C4-2B (cell line): Measurements from ENCODE around the gene HEXB.
"Not testable (repeated sequence)": the region's sequence is repeated elsewhere in the genome, so short reads cannot be mapped to it uniquely, and the experiment has no call there.

Experiments
- H3K27ac ChIP-seq: fragments of 450-650 bp; 2 replicates; pipeline ENCODE4 v1.5.1; 2017
- ZFX ChIP-seq: fragments of 450-650 bp; IDR thresholded peaks from 2 replicates; pipeline ENCODE4 v1.6.1; 2017
- TF ChIP-seq, protein P1 (sequence below): fragments of 450-650 bp; conservative IDR thresholded peaks from 2 replicates; pipeline ENCODE4 v1.5.1; 2017; ENCODE audit warnings: mild to moderate bottlenecking

The HEXB gene

DNA sequence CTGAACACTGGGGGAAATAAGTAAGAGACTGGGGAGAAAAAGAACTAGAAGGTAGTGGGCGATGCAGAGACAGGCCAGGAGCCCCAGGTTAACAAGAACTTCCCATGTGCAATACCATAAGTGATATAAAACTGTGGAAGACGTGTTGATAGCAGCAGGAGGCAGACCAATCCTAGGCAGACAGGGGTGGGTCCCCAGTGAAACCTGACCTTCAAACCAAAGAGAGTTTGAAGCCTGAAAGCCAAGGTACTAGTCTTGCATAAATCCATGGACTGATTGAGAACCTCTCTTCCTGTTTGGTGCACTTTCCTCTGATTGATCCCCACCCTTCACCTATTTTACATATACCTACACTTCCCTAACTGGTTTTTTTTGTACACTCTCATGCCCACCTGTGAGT is 15.2 kb upstream of the HEXB start:
- TF ChIP-seq, protein P1, sequence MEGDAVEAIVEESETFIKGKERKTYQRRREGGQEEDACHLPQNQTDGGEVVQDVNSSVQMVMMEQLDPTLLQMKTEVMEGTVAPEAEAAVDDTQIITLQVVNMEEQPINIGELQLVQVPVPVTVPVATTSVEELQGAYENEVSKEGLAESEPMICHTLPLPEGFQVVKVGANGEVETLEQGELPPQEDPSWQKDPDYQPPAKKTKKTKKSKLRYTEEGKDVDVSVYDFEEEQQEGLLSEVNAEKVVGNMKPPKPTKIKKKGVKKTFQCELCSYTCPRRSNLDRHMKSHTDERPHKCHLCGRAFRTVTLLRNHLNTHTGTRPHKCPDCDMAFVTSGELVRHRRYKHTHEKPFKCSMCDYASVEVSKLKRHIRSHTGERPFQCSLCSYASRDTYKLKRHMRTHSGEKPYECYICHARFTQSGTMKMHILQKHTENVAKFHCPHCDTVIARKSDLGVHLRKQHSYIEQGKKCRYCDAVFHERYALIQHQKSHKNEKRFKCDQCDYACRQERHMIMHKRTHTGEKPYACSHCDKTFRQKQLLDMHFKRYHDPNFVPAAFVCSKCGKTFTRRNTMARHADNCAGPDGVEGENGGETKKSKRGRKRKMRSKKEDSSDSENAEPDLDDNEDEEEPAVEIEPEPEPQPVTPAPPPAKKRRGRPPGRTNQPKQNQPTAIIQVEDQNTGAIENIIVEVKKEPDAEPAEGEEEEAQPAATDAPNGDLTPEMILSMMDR, result no peak
- no peak for TF ChIP-seq ZFX

DNA sequence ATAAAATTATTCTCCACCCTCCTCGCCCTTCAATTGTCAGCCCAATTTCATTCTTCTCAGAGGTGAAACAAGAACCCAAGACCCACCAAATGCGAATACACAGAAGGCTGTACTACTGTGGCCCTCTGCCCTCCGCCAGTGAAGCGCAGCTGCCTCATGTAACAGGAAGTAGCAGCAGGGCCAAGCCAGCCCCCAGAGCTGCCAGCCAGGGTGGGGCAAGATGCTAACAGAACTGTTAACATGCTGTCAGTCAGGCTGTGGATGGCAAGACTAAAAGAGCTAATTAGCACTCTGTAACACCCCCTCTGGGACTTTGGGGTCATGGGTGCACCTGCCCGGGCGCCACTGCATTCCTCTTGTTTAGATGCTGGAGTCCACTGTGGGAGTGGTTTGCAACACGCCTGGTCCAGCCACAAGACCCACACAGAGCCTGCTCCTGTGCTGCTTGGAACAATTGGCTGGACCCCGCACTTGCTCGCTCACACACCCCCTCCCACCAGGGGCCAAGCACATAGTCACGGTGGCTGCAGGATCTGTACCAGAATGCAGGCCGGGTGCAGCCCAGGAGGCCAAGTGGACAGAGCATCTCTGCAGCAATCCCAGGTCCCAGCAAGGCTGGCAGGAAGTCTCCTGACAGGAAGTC is 14.5 kb upstream of the HEXB start:
- H3K27ac ChIP-seq, result no peak overlapping the region
- TF ChIP-seq, protein P1, result no peak
- no peak for TF ChIP-seq ZFX

More for the DNA sequence above, 15.2 kb upstream of the HEXB start:
- no peak overlapping the region for H3K27ac ChIP-seq

DNA sequence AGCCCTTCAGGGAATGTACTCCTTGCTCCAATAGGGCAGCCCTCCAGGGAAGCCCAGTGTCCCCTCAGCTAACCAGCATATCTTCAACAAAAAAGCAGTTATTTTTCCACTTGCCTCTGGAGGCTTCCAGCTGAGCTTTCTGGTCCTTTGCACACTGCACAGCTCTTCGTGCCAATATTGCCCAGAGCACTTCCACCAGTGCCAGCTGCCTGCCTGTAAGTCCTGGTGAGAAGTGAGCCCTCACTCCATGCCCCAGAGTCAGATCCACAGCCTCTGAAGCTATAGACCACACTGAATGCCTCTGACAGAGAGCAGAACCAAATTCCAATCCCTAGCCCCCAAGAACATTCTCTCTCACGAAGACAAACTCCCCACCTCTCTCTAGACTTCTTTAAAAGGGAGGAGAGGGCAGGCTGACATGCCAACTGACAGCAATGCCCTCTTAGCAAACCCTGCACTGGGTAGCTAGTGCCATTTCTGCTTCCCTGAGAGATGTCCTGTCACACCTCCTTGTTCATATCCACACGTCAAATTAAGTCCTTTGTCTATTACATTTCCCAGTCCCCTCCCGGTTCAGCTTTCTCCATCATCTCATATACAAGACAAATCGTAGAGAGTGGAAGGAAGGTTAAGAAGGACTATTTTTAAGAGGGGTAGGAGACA is 12.7 kb upstream of the HEXB start:
- TF ChIP-seq, protein P1, result no peak
- no peak overlapping the region for H3K27ac ChIP-seq

DNA sequence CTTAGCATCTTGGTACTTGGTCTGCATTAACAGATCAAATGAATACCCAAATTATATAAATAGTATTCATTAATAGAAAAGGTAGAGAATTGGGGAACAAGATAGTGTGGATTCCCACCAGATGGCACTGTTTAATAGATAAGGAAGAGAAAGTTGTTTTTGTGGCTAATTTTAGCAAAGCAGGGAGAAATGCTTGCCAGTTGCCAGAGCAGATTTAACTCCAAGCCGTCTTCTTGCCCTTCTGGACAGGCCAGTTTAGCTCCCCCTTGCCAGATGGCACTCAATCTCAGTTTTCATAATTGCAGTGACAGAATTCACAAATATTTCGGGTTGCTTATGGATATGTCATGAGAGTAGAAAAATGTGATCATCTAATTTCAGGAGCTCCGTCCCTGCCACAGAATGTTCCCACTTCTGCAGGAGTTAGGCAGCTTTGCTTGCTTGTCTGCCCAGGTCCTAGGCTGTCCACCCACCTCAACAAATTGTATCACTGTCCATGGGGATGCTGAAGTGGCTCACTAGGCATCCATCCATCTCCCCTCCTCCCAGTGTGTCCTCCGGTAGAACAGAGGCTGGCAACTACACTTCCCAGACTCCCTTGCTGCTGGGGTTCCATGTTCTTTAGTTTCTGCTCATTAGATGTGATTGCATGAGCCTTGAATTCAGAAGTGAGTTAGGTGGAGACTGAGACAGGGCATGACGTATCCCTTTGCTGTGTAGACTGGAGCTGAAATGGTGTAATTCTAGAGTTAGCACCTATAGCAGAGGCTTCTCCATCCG is 11.8 kb upstream of the HEXB start:
- no peak for TF ChIP-seq ZFX
- TF ChIP-seq, protein P1, result peak; percentile 80
- H3K27ac ChIP-seq, result no peak overlapping the region

DNA sequence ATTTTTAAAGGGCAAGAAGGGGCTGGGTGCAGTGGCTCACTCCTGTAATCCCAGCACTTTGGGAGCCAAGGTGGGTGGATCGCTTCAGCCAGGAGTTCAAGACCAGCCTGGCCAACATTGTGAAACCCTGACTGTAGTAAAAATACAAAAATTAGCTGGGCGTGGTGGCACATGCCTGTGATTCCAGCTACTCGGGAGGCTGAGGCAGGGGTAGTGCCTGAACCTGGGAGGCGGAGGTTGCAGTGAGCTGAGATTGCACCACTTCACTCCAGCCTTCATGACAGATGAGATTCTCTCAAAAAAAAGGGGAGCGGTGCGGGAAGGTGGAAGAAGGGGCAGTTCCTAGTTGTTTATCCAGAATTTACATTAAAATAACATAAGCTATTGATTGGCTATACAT is 8.6 kb upstream of the HEXB start:
- not testable (repeated sequence) for H3K27ac ChIP-seq

DNA sequence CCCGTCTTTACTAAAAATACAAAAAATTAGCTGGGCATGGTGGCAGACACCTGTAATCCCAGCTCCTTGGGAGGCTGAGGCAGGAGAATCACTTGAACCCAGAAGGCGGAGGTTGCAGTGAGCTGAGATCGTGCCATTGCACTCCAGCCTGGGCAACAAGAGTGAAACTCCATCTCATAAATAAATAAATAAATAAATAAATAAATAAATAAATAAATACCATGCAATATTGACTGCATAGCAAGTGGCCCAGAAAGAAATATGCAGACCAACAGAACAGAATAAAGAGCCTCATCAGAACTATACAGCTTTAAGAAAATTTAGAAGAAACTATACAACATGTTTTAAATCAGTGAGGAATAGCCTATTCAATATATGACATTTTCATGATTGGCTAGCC is 6.9 kb upstream of the HEXB start:
- not testable (repeated sequence) for H3K27ac ChIP-seq

DNA sequence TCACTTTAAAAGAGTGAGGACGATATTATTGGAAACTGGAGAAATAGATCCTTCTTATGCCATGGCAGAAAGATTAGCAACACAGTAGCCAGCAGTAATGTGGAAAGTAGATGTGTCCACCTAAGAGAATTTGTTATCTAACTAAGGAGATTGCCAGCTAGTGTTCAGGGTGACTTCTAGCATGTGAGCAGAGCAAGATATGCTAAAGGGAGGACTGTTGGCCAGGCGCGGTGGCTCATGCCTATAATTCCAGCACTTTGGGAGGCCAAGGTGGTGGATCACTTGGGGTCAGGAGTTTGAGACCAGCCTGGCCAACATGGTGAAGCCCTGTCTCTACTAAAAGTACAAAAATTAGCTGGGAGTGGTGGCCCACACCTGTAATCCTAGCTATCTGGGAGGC is 5.7 kb upstream of the HEXB start:
- not testable (repeated sequence) for H3K27ac ChIP-seq

DNA sequence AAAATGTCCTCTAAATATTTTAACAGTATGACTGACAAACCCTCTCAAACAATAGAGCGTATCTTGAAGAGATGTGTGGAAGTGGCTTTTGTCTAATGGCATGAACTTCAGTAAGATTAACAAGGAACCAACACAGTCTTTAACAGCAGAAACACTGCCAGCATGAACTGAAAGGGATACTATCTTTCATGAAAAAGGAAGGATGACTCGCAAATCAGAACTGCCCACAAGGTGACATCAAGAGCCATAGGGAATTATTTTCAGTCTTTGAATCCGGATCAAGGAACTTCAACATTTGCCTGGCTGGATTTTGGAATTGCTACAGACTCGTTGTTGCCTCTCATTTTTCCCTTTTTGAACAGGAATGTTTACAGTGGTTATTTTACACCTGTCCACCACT is 5.1 kb upstream of the HEXB start:
- no peak overlapping the region for H3K27ac ChIP-seq
- TF ChIP-seq ZFX, result no peak
- TF ChIP-seq, protein P1, result no peak
